ENCODE measurements around the gene TMEM61. TPM values are rescaled to one million over a fixed set of nuclear protein-coding genes. Genes with fewer than 3 reads are reported as not detected.
"Not testable (repeated sequence)": the region's sequence is repeated elsewhere in the genome, so short reads cannot be mapped to it uniquely, and the experiment has no call there.

Gene TMEM61
- polyA plus RNA-seq, 12 donors = 0.18 to 0.23 TPM; not detected in 10

DNA sequence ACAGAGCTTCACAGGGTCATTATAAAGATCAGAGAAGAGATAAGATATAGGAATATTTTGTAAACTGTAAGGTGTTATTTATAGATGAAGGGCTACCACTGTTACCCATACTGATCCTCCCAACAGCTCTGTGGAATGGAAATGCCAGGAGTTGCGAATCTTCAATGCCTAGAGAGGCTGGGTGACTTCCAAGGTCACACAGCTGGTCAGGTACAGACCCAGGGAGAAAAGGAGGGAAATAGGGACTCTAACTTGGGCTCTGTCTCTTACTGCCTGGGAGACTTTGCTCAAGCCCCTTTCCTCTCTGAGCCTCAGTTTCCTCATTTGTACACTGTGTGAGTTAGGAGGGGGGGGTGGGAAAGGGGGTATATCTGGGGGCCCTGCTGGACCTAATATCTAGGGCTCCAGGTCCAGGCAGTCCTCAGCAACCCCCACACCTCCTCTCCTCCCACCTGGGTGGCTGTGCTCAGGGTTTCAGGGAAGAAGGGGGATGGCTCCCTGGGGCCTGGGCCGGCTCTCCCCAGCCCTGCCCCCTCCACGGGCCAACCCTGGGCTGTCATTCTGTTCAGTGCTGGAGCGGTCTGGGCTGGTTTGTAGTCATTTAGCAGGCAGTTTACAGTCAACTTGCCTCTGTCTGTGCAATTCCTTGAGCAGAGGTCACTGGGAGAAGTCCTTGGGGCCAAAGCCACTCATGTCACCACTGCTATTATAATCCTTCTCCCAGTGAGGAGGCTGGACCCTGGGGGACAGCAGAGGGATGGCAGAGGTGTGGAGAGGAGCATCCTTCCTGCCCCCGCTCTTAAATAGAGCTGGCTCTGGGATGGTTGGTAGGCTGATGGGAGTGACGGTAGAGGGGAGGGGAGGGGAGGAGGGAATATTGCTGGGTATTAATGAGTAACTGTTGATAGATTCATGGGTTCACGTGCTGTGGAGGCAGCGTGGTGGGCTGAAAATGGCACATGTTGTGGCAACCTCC is 20.0 kb downstream of the TMEM61 start:
- no peak for DNase-seq

DNA sequence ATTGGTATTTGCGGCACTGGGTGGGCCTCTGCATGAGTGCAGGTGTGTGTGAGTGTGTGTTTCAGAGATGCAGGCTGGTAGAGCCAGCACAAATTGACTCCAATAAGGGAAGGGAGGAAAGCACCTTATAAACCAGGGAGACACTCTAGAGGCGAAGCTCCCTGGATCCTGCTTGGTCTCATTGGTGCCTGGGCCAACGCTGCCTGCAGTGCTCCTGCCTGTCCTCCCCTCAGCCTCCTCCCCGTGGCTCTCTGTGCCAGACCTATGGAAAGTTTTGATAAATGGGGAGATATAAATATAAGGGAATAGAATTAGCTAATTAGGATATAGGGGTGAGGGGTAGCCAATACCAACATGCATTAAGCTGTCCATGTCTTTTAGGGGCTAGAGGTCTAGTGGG is 20.9 kb downstream of the TMEM61 start:
- DNase-seq = no peak

DNA sequence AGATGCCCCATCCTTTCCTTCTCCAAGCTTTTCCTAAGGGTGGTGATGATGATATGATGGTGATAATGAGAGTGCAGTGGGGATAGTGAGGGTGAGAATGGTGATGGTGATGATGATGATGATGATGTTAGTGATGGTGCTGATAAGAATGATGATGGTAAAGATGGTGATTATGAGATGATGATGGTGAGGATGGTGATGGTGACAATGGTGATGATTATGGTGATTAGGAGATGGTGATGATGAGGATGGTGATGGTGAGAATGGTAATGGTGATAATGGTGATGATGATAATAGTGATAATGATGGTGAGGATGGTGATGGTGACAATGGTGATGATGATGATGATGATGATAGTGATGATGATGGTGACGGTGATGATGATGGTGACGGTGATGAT is 22.3 kb downstream of the TMEM61 start:
- no peak for DNase-seq

GRCh38 chr1:55005351-55006140 is 25.1 kb downstream of the TMEM61 start:
- DNase-seq = no peak

GRCh38 chr1:55006931-55007330 is 26.5 kb downstream of the TMEM61 start:
- no peak for DNase-seq

DNA sequence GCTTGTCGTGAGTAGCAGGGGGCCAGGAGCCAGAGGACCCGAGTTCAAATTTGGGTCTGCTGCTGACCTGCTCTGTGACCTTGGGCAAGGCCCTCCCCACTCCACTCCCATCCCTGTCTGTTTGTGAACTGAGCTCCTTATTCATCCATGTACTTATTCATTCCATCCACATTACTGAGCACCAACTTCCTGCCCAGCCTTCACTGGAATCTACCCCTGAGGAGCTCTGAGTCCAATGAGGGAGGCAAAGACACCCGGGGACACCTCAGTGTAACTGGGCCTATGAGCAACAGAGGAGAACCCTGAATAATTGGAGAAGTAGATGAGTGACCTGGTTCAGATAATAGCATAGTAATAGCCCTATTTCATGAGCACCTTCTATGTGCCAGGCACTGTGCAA is 27.2 kb downstream of the TMEM61 start:
- no peak for DNase-seq

- DNase-seq = no peak
Observed at GRCh38 chr1:55010194-55010886, 29.9 kb downstream of the TMEM61 start.

- DNase-seq = no peak
Observed at GRCh38 chr1:55010887-55011217, 30.4 kb downstream of the TMEM61 start.

DNA sequence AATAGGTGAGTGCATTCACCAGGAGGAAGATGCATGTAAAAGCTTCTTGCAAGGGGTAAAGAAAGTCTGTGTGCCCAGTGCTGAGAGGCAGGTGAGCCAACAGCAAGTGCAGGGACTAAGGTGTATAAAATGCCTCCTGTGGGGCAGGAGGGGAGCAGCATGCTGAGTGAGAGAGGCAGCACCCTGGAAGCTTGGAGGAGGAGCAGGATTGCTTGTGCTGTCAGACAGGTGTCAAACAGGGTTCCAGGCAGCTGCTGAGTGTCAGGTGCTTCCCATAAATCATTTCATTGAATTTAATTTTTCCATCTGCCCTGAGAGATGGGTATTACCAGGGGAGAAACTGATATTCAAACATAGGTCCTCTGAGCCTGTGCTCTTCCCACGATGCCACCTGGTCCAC is 32.2 kb downstream of the TMEM61 start:
- no peak for DNase-seq

DNA sequence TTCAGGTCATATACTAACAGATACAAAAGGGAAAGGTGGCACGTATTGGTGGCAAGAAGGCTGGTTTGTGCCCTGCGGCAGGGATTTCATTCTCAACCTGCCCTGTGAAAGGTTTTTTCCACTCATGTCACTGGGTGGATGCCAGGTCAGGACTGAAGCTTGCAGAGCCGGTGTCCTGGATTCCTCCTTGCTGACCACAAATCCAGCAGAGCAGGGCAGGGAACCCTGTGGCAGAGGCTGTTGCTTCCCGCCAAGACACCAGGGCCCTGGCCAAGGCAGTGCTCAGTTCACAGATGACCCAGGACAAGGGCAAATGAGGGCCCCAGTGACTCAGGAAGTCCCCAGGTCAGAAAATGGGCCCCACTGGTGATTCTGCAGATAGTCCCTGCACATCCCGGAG is 34.7 kb downstream of the TMEM61 start:
- no peak for DNase-seq

- DNase-seq = no peak
Observed at GRCh38 chr1:55015731-55016620, 35.5 kb downstream of the TMEM61 start.

DNA sequence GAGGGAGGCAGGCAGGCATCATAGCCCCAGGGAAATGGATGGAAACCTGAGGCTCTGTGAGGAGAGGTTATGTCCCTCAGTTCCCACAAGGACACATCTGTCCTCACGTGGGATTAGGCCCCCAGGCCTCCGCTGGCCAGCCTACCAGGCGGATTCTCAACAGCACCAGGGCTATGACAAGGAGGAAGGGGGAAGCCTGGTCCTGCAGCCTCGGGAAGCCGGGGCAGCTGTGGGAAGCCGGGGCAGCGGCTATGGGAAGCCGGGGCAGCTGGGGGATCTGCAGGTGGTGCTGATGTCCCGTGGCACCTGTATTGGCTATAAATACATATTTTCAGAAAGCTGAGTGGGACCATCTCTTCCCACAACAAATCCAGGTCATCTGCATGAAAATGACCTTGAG is 38.0 kb downstream of the TMEM61 start:
- DNase-seq = no peak

DNA sequence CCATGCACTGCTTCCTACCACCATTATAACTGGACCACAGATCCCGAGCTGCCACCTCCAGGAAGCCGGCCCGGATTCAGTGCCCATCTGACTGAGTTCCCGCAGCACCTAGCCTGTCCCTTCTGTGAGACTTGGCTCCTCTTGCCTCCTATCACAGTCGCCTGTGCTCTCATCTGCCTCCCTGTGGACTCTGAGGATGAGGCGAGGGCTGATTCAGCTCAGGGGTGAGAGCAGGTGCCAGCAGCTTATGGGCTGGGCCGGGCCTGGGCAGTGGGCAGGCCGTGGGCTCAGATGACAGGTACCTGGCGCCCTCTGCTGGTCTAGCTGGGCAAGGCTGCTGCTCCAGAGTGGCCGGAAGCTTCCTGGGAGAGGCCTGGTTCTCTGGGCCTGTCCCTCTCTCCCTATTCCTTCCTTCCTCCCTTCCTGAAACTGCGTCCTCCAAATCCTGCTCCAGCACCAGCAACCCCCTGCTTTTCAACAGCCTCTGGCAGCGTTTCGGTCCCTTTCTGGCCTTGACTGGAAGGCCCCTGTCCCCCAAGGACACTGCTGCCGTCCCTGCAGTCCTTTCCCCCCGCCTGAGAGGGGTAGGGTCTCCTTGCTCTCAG is 41.6 kb downstream of the TMEM61 start:
- peak; percentile 72 for DNase-seq

GRCh38 chr1:55024163-55024562 is 43.7 kb downstream of the TMEM61 start:
- DNase-seq = not testable (repeated sequence)

- not testable (repeated sequence) for DNase-seq
Observed at GRCh38 chr1:55026682-55027081, 46.3 kb downstream of the TMEM61 start.

DNA sequence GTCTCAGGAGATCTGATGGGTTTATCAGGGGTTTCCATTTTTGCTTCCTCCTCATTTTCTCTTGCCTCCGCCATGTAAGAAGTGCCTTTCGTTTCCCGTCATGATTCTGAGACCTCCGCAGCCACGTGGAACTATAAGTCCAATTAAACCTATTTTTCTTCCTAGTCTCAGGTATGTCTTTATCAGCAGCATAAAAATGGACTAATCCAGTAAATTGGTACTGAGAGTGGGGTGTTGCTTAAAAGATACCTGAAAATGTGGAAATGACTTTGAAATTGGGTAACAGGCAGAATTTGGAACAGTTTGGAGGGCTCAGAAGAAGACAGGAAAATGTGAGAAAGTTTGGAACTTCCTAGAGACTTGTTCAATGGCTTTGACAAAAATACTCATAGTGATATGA is 50.7 kb downstream of the TMEM61 start:
- DNase-seq = not testable (repeated sequence)

GRCh38 chr1:55033265-55033614 is 52.8 kb downstream of the TMEM61 start:
- DNase-seq = no peak

- DNase-seq = no peak
Observed at GRCh38 chr1:55034476-55035133, 54.2 kb downstream of the TMEM61 start.

GRCh38 chr1:55035904-55036303 is 55.5 kb downstream of the TMEM61 start:
- DNase-seq = no peak

All from muscle of arm (tissue), 12 donors.